CD14-positive monocyte (primary cell): ENCODE data around the gene TCP10L. TPM values are rescaled to one million over a fixed set of nuclear protein-coding genes. Genes with fewer than 3 reads are reported as not detected.
"Not testable (repeated sequence)": the region's sequence is repeated elsewhere in the genome, so short reads cannot be mapped to it uniquely, and the experiment has no call there.

Source experiments
- DNase-seq, 3 donors: peaks; one replicate each; pipeline ENCODE4 v3.0.0-alpha.2; 2011 to 2022
- H2AFZ ChIP-seq: 2 replicates; pipeline ENCODE4 v1.6.0; 2012; ENCODE audit warnings: mild to moderate bottlenecking, low read depth, low read length, inconsistent platforms; ENCODE audit not compliant: insufficient read depth, poor library complexity, severe bottlenecking
- H3K27ac ChIP-seq, 2 donors: 1 replicate in 1 of 2; 2 replicates in 1 of 2; pipeline ENCODE4 v1.5.1; 2012 to 2013; ENCODE audit warnings: low read length in 2 of 2, control low read depth in 1 of 2, inconsistent platforms in 1 of 2, low read depth in 1 of 2, mild to moderate bottlenecking in 1 of 2
- H3K27me3 ChIP-seq, 2 donors: one replicate each; pipeline versions ENCODE4 v1.6.0 to v1.6.1; 2011 to 2013; ENCODE audit warnings: low read length in 2 of 2; ENCODE audit not compliant: control insufficient read depth in 2 of 2, insufficient read depth in 2 of 2
- H3K36me3 ChIP-seq, 2 donors: replicated peaks in 1 of 2; 1 replicate in 1 of 2; 2 replicates in 1 of 2; pipeline versions ENCODE4 v1.5.1 to v1.6.1; 2012 to 2013; ENCODE audit warnings: low read length in 2 of 2, control low read depth in 1 of 2, inconsistent platforms in 1 of 2, mild to moderate bottlenecking in 1 of 2; ENCODE audit not compliant: insufficient read depth in 2 of 2, control insufficient read depth in 1 of 2
- H3K4me1 ChIP-seq, 2 donors: 1 replicate in 1 of 2; 2 replicates in 1 of 2; pipeline versions ENCODE4 v1.5.1 to v1.6.1; 2012 to 2013; ENCODE audit warnings: low read length in 2 of 2, control low read depth in 1 of 2, inconsistent platforms in 1 of 2, mild to moderate bottlenecking in 1 of 2, moderate library complexity in 1 of 2; ENCODE audit not compliant: insufficient read depth in 2 of 2, control insufficient read depth in 1 of 2
- H3K4me2 ChIP-seq: replicated peaks from 2 replicates; pipeline ENCODE3; 2012; ENCODE audit warnings: low read length, moderate library complexity, mild to moderate bottlenecking; ENCODE audit not compliant: poor library complexity, severe bottlenecking; ENCODE audit errors: extremely low read depth
- H3K4me3 ChIP-seq, 3 experiments: fragments of 200-600 bp in 1 of 3; sonication (generic) in 1 of 3; replicated peaks in 1 of 3; 1 replicate in 2 of 3; 2 replicates in 1 of 3; pipeline ENCODE4 v1.5.1; 2011 to 2013; ENCODE audit warnings: low read length in 3 of 3, mild to moderate bottlenecking in 3 of 3, control low read depth in 2 of 3, low read depth in 2 of 3, inconsistent platforms in 1 of 3, moderate library complexity in 1 of 3
- H3K79me2 ChIP-seq: 2 replicates; pipeline ENCODE4 v1.6.0; 2012; ENCODE audit warnings: mild to moderate bottlenecking, control low read depth, inconsistent platforms, low read length, moderate library complexity; ENCODE audit not compliant: insufficient read depth
- H3K9ac ChIP-seq: 2 replicates; pipeline ENCODE4 v1.6.0; 2017; ENCODE audit warnings: low read length, mild to moderate bottlenecking; ENCODE audit not compliant: insufficient read depth, poor library complexity, severe bottlenecking
- H3K9me3 ChIP-seq, 2 donors: replicated peaks in 1 of 2; 1 replicate in 1 of 2; 2 replicates in 1 of 2; pipeline versions ENCODE4 v1.5.1 to v1.6.1; 2012 to 2013; ENCODE audit warnings: low read length in 2 of 2, control low read depth in 1 of 2; ENCODE audit not compliant: control insufficient read depth in 1 of 2, insufficient read depth in 1 of 2
- H4K20me1 ChIP-seq: 2 replicates; pipeline ENCODE4 v1.6.0; 2012; ENCODE audit warnings: mild to moderate bottlenecking, low read length, control low read depth, moderate library complexity; ENCODE audit not compliant: insufficient read depth
- H3K27ac Mint-ChIP-seq, 7 donors: one replicate each; pipeline ENCODE4 v1.8.0; 2020; ENCODE audit warnings: mild to moderate bottlenecking in 7 of 7, mixed read lengths in 7 of 7, moderate library complexity in 6 of 7, inconsistent platforms in 2 of 7
- H3K27me3 Mint-ChIP-seq, 3 donors: one replicate each; pipeline ENCODE4 v1.8.0; 2021 to 2022; ENCODE audit warnings: low read depth in 3 of 3, mild to moderate bottlenecking in 3 of 3, mixed read lengths in 3 of 3, moderate library complexity in 3 of 3, inconsistent platforms in 1 of 3
- H3K36me3 Mint-ChIP-seq, 2 donors: one replicate each; pipeline ENCODE4 v1.8.0; 2020; ENCODE audit warnings: mixed read lengths in 2 of 2, inconsistent platforms in 1 of 2, mild to moderate bottlenecking in 1 of 2
- H3K4me1 Mint-ChIP-seq: one replicate; pipeline ENCODE4 v1.8.0; 2020; ENCODE audit warnings: mild to moderate bottlenecking, mixed read lengths
- H3K4me3 Mint-ChIP-seq, 2 donors: one replicate each; pipeline ENCODE4 v1.8.0; 2020; ENCODE audit warnings: mild to moderate bottlenecking in 2 of 2, mixed read lengths in 2 of 2, moderate library complexity in 1 of 2
- H3K9me3 Mint-ChIP-seq, 7 donors: one replicate each; pipeline ENCODE4 v1.8.0; 2020 to 2022; ENCODE audit warnings: mixed read lengths in 7 of 7, mild to moderate bottlenecking in 6 of 7, moderate library complexity in 6 of 7, inconsistent platforms in 2 of 7
- CTCF ChIP-seq: fragments of 200-600 bp; IDR thresholded peaks from one replicate; pipeline ENCODE4 v1.8.0; 2022; ENCODE audit warnings: antibody characterized with exemption, mild to moderate bottlenecking
- WGBS: methylation state at CpG from one replicate; pipeline ENCODE4 v1.1.5; 2013; ENCODE audit warnings: missing lambda C conversion rate; ENCODE audit not compliant: insufficient coverage; 5-methylcytosine and 5-hydroxymethylcytosine counted together
- intact Hi-C, 2 donors: fragments of 100-400 bp; cut with micrococcal nuclease; formaldehyde crosslinking; loops; one replicate each; pipeline versions ENCODE4 v1.15.0 to v1.15.1; 2023
- polyA plus RNA-seq, 3 donors: library from polyadenylated mRNA; depleted of rRNA in 1 of 3; unstranded in 2 of 3; stranded (reverse) in 1 of 3; fragments of 300-500 nt in 2 of 3; fragments of >200 nt in 1 of 3; fragmentation: Illumina TruSeq in 2 of 3; gene quantifications; 1 replicate in 2 of 3; 2 replicates in 1 of 3; pipeline ENCODE4 v1.2.3, GENCODE V29; 2012 to 2021

Gene TCP10L
- polyA plus RNA-seq, 3 donors, result 0.07 to 0.41 (median 0.12) TPM

GRCh38 chr21:32530809-32531208 lies 54.5 kb downstream of the TCP10L start:
- H4K20me1 ChIP-seq, DNase-seq, intact Hi-C loops, H3K9ac ChIP-seq, H3K27me3 ChIP-seq, H3K27me3 Mint-ChIP-seq, H2AFZ ChIP-seq, H3K36me3 Mint-ChIP-seq, H3K4me1 ChIP-seq, H3K9me3 ChIP-seq, H3K27ac Mint-ChIP-seq, H3K4me3 ChIP-seq, H3K4me2 ChIP-seq, H3K27ac ChIP-seq, H3K36me3 ChIP-seq, H3K4me3 Mint-ChIP-seq, H3K79me2 ChIP-seq, H3K4me1 Mint-ChIP-seq: not testable (repeated sequence)
- 100% methylated on average over 2 of the region's 7 CpGs for WGBS
- peaks cover 0 to 28% (median 10%) of the 10 kb centered on the region in 7 donors for H3K9me3 Mint-ChIP-seq

DNA sequence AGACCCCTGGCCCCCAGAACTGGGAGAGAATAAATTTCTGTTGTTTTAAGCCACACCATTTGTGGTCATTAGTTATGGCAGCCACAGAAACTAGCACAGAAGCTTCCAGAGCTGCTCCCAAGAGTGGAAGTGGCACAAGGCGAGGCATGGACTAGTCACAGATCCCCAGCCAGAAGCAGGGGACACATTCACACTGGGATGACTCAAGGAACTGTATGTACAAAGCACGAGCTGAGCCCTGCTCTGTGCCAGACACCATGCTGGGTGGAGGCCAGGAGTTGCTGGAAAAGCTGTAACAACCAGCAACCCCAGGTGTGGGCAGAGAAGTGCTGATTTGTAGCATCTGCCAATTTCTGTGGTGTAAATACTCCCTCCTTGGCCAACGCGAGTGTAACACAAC lies 55.6 kb downstream of the TCP10L start:
- H3K27ac Mint-ChIP-seq, result no peak overlapping the region
- no peaks in the 10 kb centered on the region for H3K4me1 Mint-ChIP-seq
- no peak for DNase-seq
- no peaks in the 10 kb centered on the region for H3K27me3 ChIP-seq
- no peak overlapping the region for H3K9ac ChIP-seq
- no peaks in the 10 kb centered on the region for H3K4me1 ChIP-seq
- H3K4me3 Mint-ChIP-seq, result no peak overlapping the region
- H4K20me1 ChIP-seq, result no peaks in the 10 kb centered on the region
- WGBS, result 94% methylated on average over 2 of the region's 4 CpGs
- no peaks in the 10 kb centered on the region for H3K79me2 ChIP-seq
- intact Hi-C loops, result no loop called here
- H3K4me2 ChIP-seq, result no peak overlapping the region
- peaks cover 0 to 7% of the 10 kb centered on the region in 2 donors for H3K9me3 ChIP-seq
- H3K27ac ChIP-seq, result no peak overlapping the region
- no peak for TF ChIP-seq CTCF
- no peak overlapping the region for H3K4me3 ChIP-seq
- H2AFZ ChIP-seq, result no peak overlapping the region
- H3K9me3 Mint-ChIP-seq, result peaks cover 0 to 31% (median 12%) of the 10 kb centered on the region in 7 donors
- no peaks in the 10 kb centered on the region for H3K36me3 ChIP-seq
- peaks cover 0 to 3% (median 2%) of the 10 kb centered on the region in 3 donors for H3K27me3 Mint-ChIP-seq
- no peaks in the 10 kb centered on the region for H3K36me3 Mint-ChIP-seq
